CD14-positive monocyte (primary cell): ENCODE results near the gene TSPAN15. TPM values are rescaled to one million over a fixed set of nuclear protein-coding genes. Genes with fewer than 3 reads are reported as not detected.

ENCODE experiments used
- DNase-seq, 3 donors: peaks; one replicate each; pipeline ENCODE4 v3.0.0-alpha.2; 2011 to 2022
- H2AFZ ChIP-seq: 2 replicates; pipeline ENCODE4 v1.6.0; 2012; ENCODE audit warnings: mild to moderate bottlenecking, low read depth, low read length, inconsistent platforms; ENCODE audit not compliant: insufficient read depth, poor library complexity, severe bottlenecking
- H3K27ac ChIP-seq, 2 donors: 1 replicate in 1 of 2; 2 replicates in 1 of 2; pipeline ENCODE4 v1.5.1; 2012 to 2013; ENCODE audit warnings: low read length in 2 of 2, control low read depth in 1 of 2, inconsistent platforms in 1 of 2, low read depth in 1 of 2, mild to moderate bottlenecking in 1 of 2
- H3K27me3 ChIP-seq, 2 donors: one replicate each; pipeline versions ENCODE4 v1.6.0 to v1.6.1; 2011 to 2013; ENCODE audit warnings: low read length in 2 of 2; ENCODE audit not compliant: control insufficient read depth in 2 of 2, insufficient read depth in 2 of 2
- H3K36me3 ChIP-seq, 2 donors: replicated peaks in 1 of 2; 1 replicate in 1 of 2; 2 replicates in 1 of 2; pipeline versions ENCODE4 v1.5.1 to v1.6.1; 2012 to 2013; ENCODE audit warnings: low read length in 2 of 2, control low read depth in 1 of 2, inconsistent platforms in 1 of 2, mild to moderate bottlenecking in 1 of 2; ENCODE audit not compliant: insufficient read depth in 2 of 2, control insufficient read depth in 1 of 2
- H3K4me1 ChIP-seq, 2 donors: 1 replicate in 1 of 2; 2 replicates in 1 of 2; pipeline versions ENCODE4 v1.5.1 to v1.6.1; 2012 to 2013; ENCODE audit warnings: low read length in 2 of 2, control low read depth in 1 of 2, inconsistent platforms in 1 of 2, mild to moderate bottlenecking in 1 of 2, moderate library complexity in 1 of 2; ENCODE audit not compliant: insufficient read depth in 2 of 2, control insufficient read depth in 1 of 2
- H3K4me2 ChIP-seq: replicated peaks from 2 replicates; pipeline ENCODE3; 2012; ENCODE audit warnings: low read length, moderate library complexity, mild to moderate bottlenecking; ENCODE audit not compliant: poor library complexity, severe bottlenecking; ENCODE audit errors: extremely low read depth
- H3K4me3 ChIP-seq, 3 experiments: fragments of 200-600 bp in 1 of 3; sonication (generic) in 1 of 3; replicated peaks in 1 of 3; 1 replicate in 2 of 3; 2 replicates in 1 of 3; pipeline ENCODE4 v1.5.1; 2011 to 2013; ENCODE audit warnings: low read length in 3 of 3, mild to moderate bottlenecking in 3 of 3, control low read depth in 2 of 3, low read depth in 2 of 3, inconsistent platforms in 1 of 3, moderate library complexity in 1 of 3
- H3K79me2 ChIP-seq: 2 replicates; pipeline ENCODE4 v1.6.0; 2012; ENCODE audit warnings: mild to moderate bottlenecking, control low read depth, inconsistent platforms, low read length, moderate library complexity; ENCODE audit not compliant: insufficient read depth
- H3K9ac ChIP-seq: 2 replicates; pipeline ENCODE4 v1.6.0; 2017; ENCODE audit warnings: low read length, mild to moderate bottlenecking; ENCODE audit not compliant: insufficient read depth, poor library complexity, severe bottlenecking
- H3K9me3 ChIP-seq, 2 donors: replicated peaks in 1 of 2; 1 replicate in 1 of 2; 2 replicates in 1 of 2; pipeline versions ENCODE4 v1.5.1 to v1.6.1; 2012 to 2013; ENCODE audit warnings: low read length in 2 of 2, control low read depth in 1 of 2; ENCODE audit not compliant: control insufficient read depth in 1 of 2, insufficient read depth in 1 of 2
- H4K20me1 ChIP-seq: 2 replicates; pipeline ENCODE4 v1.6.0; 2012; ENCODE audit warnings: mild to moderate bottlenecking, low read length, control low read depth, moderate library complexity; ENCODE audit not compliant: insufficient read depth
- H3K27ac Mint-ChIP-seq, 7 donors: one replicate each; pipeline ENCODE4 v1.8.0; 2020; ENCODE audit warnings: mild to moderate bottlenecking in 7 of 7, mixed read lengths in 7 of 7, moderate library complexity in 6 of 7, inconsistent platforms in 2 of 7
- H3K27me3 Mint-ChIP-seq, 3 donors: one replicate each; pipeline ENCODE4 v1.8.0; 2021 to 2022; ENCODE audit warnings: low read depth in 3 of 3, mild to moderate bottlenecking in 3 of 3, mixed read lengths in 3 of 3, moderate library complexity in 3 of 3, inconsistent platforms in 1 of 3
- H3K36me3 Mint-ChIP-seq, 2 donors: one replicate each; pipeline ENCODE4 v1.8.0; 2020; ENCODE audit warnings: mixed read lengths in 2 of 2, inconsistent platforms in 1 of 2, mild to moderate bottlenecking in 1 of 2
- H3K4me1 Mint-ChIP-seq: one replicate; pipeline ENCODE4 v1.8.0; 2020; ENCODE audit warnings: mild to moderate bottlenecking, mixed read lengths
- H3K4me3 Mint-ChIP-seq, 2 donors: one replicate each; pipeline ENCODE4 v1.8.0; 2020; ENCODE audit warnings: mild to moderate bottlenecking in 2 of 2, mixed read lengths in 2 of 2, moderate library complexity in 1 of 2
- H3K9me3 Mint-ChIP-seq, 7 donors: one replicate each; pipeline ENCODE4 v1.8.0; 2020 to 2022; ENCODE audit warnings: mixed read lengths in 7 of 7, mild to moderate bottlenecking in 6 of 7, moderate library complexity in 6 of 7, inconsistent platforms in 2 of 7
- WGBS: methylation state at CpG from one replicate; pipeline ENCODE4 v1.1.5; 2013; ENCODE audit warnings: missing lambda C conversion rate; ENCODE audit not compliant: insufficient coverage; 5-methylcytosine and 5-hydroxymethylcytosine counted together
- intact Hi-C, 2 donors: fragments of 100-400 bp; cut with micrococcal nuclease; formaldehyde crosslinking; loops; one replicate each; pipeline versions ENCODE4 v1.15.0 to v1.15.1; 2023
- polyA plus RNA-seq, 3 donors: library from polyadenylated mRNA; depleted of rRNA in 1 of 3; unstranded in 2 of 3; stranded (reverse) in 1 of 3; fragments of 300-500 nt in 2 of 3; fragments of >200 nt in 1 of 3; fragmentation: Illumina TruSeq in 2 of 3; gene quantifications; 1 replicate in 2 of 3; 2 replicates in 1 of 3; pipeline ENCODE4 v1.2.3, GENCODE V29; 2012 to 2021
- TF ChIP-seq, protein P1 (sequence below): fragments of 200-600 bp; IDR thresholded peaks from one replicate; pipeline ENCODE4 v1.8.0; 2022; ENCODE audit warnings: antibody characterized with exemption, mild to moderate bottlenecking

TSPAN15 gene
- polyA plus RNA-seq, 3 donors = 0.22 to 0.39 TPM; not detected in 1

DNA sequence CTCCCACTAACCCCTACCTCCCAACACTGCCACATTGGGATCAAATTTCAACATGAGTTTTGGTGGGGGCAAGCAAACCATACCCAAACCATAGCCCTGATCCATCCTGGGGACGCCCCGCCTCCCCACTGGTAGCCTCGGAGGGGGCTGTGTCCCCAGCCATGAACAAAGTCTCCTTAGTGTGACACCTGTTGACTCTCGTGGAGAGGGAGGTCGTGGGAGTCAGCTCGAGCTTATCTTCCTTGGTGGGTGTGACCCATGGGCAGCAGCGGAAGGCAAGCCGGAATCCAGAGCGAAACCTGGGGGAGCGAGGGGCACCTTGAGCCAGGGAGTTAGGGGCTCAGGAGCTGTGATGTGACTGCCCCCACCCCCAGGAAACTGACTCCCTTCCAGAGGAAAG lies 46.5 kb upstream of the TSPAN15 start:
- Histone ChIP-seq H3K4me2 (no peak overlapping the region), H3K4me3 (no peak overlapping the region), H4K20me1 (peaks cover 33% of the 10 kb centered on the region), H3K27me3 (no peaks in the 10 kb centered on the region), H3K36me3 (peaks cover 38 to 59% of the 10 kb centered on the region in 2 donors), H3K4me1 (peaks cover 16 to 20% of the 10 kb centered on the region in 2 donors), H3K9me3 (no peaks in the 10 kb centered on the region), H3K9ac (no peak overlapping the region), H3K79me2 (no peaks in the 10 kb centered on the region), H2AFZ (no peak overlapping the region), H3K27ac (no peak overlapping the region)
- Mint-ChIP-seq H3K4me1 (peaks cover 20% of the 10 kb centered on the region), H3K9me3 (peaks cover 0 to 2% (median 0%) of the 10 kb centered on the region in 7 donors), H3K27ac (no peak overlapping the region), H3K27me3 (peaks cover 0 to 8% (median 2%) of the 10 kb centered on the region in 3 donors), H3K36me3 (peaks cover 45 to 50% of the 10 kb centered on the region in 2 donors), H3K4me3 (no peak overlapping the region)
- WGBS = 95% methylated on average over 6 of the region's 10 CpGs
- TF ChIP-seq, protein P1, sequence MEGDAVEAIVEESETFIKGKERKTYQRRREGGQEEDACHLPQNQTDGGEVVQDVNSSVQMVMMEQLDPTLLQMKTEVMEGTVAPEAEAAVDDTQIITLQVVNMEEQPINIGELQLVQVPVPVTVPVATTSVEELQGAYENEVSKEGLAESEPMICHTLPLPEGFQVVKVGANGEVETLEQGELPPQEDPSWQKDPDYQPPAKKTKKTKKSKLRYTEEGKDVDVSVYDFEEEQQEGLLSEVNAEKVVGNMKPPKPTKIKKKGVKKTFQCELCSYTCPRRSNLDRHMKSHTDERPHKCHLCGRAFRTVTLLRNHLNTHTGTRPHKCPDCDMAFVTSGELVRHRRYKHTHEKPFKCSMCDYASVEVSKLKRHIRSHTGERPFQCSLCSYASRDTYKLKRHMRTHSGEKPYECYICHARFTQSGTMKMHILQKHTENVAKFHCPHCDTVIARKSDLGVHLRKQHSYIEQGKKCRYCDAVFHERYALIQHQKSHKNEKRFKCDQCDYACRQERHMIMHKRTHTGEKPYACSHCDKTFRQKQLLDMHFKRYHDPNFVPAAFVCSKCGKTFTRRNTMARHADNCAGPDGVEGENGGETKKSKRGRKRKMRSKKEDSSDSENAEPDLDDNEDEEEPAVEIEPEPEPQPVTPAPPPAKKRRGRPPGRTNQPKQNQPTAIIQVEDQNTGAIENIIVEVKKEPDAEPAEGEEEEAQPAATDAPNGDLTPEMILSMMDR = no peak
- intact Hi-C loops = loop anchor here (5.0 kb wide), 1 partner anchor 103 kb away; no protein-coding TSS in a partner anchor
- DNase-seq = no peak

- no peak overlapping the region for H3K4me3 Mint-ChIP-seq
- no peak overlapping the region for H3K27ac Mint-ChIP-seq
- H3K27ac ChIP-seq = no peak overlapping the region
- no peak overlapping the region for H2AFZ ChIP-seq
- peaks cover 41 to 45% of the 10 kb centered on the region in 2 donors for H3K36me3 Mint-ChIP-seq
- H3K36me3 ChIP-seq = peaks cover 34 to 54% of the 10 kb centered on the region in 2 donors
- H3K9me3 Mint-ChIP-seq = peaks cover 0 to 2% (median 0%) of the 10 kb centered on the region in 7 donors
- peaks cover 20% of the 10 kb centered on the region for H3K4me1 Mint-ChIP-seq
- H3K4me2 ChIP-seq = no peak overlapping the region
- no peak overlapping the region for H3K4me3 ChIP-seq
- TF ChIP-seq, protein P1 = no peak
- no peaks in the 10 kb centered on the region for H3K9me3 ChIP-seq
- H3K79me2 ChIP-seq = no peaks in the 10 kb centered on the region
- H4K20me1 ChIP-seq = peaks cover 28% of the 10 kb centered on the region
- no peak for DNase-seq
- WGBS = 94% methylated on average over 2 of the region's 4 CpGs
- H3K27me3 ChIP-seq = no peaks in the 10 kb centered on the region
- intact Hi-C loops = loop anchor here (5.0 kb wide), 1 partner anchor 102 kb away; no protein-coding TSS in a partner anchor
- no peak overlapping the region for H3K9ac ChIP-seq
- H3K27me3 Mint-ChIP-seq = peaks cover 0 to 8% (median 2%) of the 10 kb centered on the region in 3 donors
- peaks cover 20% of the 10 kb centered on the region in 2 donors for H3K4me1 ChIP-seq
Observed at GRCh38 chr10:69405221-69405620, 46.0 kb upstream of the TSPAN15 start.
